Measurements from ENCODE around the gene AUTS2.

DNA sequence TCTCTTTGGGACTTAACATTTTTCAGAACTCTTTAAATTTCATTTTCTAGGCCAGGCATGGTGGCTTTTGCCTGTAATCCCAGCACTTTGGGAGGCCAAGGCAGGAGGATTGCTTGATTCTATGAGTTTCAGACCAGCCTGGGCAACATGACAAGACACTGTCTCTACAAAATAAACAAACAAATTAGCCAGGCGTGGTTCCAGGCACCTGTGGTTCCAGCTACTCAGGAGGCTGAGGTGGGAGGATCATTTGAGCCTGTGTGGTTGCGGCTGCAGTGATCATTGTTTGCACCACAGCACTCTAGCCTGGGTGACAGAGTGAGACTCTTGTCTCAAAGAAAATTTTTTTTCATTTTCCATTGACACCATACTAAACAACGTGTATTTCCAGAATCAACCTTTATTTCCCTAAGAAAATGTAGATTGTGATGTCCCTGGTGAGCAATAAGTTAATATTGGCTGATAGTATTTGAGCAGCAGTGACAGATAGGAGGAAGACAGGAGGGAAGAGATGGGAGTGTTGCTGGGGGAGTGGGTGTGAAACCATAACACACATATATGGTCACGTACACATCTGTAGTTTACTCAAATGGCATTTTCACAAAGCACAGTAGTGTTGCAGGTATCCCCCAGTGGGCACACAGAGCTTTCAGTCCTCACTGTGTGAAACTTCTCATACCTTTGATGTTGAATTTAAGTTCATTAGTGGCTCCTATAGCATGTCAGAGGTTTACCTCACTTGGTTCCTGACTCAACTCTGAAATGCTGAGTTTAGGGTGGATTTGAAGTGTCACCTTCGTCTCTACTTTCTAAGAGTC lies 205.6 kb downstream of the AUTS2 start:
- TF ChIP-seq, protein P1, sequence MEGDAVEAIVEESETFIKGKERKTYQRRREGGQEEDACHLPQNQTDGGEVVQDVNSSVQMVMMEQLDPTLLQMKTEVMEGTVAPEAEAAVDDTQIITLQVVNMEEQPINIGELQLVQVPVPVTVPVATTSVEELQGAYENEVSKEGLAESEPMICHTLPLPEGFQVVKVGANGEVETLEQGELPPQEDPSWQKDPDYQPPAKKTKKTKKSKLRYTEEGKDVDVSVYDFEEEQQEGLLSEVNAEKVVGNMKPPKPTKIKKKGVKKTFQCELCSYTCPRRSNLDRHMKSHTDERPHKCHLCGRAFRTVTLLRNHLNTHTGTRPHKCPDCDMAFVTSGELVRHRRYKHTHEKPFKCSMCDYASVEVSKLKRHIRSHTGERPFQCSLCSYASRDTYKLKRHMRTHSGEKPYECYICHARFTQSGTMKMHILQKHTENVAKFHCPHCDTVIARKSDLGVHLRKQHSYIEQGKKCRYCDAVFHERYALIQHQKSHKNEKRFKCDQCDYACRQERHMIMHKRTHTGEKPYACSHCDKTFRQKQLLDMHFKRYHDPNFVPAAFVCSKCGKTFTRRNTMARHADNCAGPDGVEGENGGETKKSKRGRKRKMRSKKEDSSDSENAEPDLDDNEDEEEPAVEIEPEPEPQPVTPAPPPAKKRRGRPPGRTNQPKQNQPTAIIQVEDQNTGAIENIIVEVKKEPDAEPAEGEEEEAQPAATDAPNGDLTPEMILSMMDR (IDR thresholded peaks at IDR 0.05 in 8 of 11, conservative IDR thresholded peaks at IDR 0.05 in 3 of 11) = no peak
- TF ChIP-seq POLR2A (IDR thresholded peaks at IDR 0.05) = no peak
- no peak for TF ChIP-seq POLR2AphosphoS5 (IDR thresholded peaks at IDR 0.05)

Measured in spleen (tissue), 7 donors.